ENCODE data around the gene ENTPD6. TPM values are rescaled to one million over a fixed set of nuclear protein-coding genes. Genes with fewer than 3 reads are reported as not detected.
A peak's percentile ranks its signal among the peaks of the same experiment; 100 is the strongest.

The ENTPD6 gene
- total RNA-seq, 1 donor from 2014 or later, result 70.8 TPM

DNA sequence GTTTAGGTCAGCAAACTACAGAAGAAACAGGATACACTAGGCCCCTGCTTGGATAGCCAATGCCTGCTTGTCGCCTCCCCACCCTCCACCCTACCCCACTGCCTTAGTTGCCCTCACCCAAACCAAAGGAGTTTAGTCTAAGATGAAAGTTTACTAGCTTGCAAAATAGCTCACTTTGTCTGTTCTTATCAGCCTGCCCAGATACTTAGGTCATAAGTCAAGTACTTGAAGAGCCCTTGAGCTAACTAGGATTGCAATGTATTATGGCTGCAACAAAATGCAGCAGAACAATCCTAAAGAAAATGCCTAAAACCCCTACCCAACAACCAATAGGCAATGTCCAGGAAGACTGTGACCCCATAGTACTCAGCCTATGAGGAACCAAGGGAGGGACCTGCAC lies 7.3 kb upstream of the ENTPD6 start:
- no peak for DNase-seq

GRCh38 chr20:25191051-25191450 lies 4.5 kb upstream of the ENTPD6 start:
- DNase-seq, result no peak

GRCh38 chr20:25191689-25192088 lies 3.8 kb upstream of the ENTPD6 start:
- no peak for DNase-seq

GRCh38 chr20:25193843-25194242 lies 1.7 kb upstream of the ENTPD6 start:
- no peak for DNase-seq

GRCh38 chr20:25194333-25194972 lies 1.1 kb upstream of the ENTPD6 start:
- no peak for DNase-seq

DNA sequence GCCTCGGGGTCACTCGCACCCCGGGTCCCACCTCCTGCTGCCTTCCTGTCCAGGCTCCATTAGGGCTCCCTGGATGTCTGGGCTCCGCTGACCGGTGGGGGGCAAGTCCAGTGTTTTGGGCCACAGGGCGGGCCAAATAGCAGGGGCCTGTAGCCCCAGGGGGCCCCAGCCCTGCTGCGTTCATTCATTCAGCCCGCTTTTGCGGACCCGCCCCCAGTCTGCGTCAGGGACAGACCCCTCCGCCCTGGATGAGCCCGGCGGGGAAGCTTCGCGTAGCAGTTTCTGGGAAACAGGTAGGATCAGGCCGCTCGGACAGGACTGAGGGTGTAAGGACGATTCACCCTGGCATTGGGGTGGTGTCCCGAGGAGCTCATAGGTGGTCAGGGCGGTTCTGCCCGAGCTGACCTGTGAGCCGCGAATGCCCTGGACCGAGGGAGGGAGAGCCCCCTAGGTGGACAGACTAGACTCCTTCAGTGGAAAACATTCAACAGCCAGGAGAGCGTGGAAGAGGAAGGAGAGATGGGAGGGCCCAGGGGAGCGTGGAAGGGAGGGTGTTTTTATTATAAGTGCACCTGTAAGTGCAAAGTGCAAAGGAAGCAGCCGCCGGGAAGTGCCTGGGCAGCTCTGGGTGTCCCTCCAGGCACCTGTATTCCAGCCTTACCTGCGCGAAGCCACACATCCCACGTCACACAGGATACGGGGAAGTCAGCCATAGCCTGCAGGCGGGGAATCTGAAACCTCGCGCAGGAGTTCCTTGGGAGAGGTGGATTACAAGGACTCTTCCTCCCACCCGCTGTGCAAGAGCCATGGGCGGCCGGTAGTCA lies 662 bp downstream of the ENTPD6 start:
- peak; percentile 33 for DNase-seq

GRCh38 chr20:25196786-25197120 lies 1.2 kb downstream of the ENTPD6 start:
- DNase-seq, result no peak

GRCh38 chr20:25197183-25197869 lies 1.8 kb downstream of the ENTPD6 start:
- DNase-seq, result no peak

GRCh38 chr20:25197870-25198190 lies 2.3 kb downstream of the ENTPD6 start:
- no peak for DNase-seq

GRCh38 chr20:25198663-25199383 lies 3.3 kb downstream of the ENTPD6 start:
- DNase-seq, result no peak

DNA sequence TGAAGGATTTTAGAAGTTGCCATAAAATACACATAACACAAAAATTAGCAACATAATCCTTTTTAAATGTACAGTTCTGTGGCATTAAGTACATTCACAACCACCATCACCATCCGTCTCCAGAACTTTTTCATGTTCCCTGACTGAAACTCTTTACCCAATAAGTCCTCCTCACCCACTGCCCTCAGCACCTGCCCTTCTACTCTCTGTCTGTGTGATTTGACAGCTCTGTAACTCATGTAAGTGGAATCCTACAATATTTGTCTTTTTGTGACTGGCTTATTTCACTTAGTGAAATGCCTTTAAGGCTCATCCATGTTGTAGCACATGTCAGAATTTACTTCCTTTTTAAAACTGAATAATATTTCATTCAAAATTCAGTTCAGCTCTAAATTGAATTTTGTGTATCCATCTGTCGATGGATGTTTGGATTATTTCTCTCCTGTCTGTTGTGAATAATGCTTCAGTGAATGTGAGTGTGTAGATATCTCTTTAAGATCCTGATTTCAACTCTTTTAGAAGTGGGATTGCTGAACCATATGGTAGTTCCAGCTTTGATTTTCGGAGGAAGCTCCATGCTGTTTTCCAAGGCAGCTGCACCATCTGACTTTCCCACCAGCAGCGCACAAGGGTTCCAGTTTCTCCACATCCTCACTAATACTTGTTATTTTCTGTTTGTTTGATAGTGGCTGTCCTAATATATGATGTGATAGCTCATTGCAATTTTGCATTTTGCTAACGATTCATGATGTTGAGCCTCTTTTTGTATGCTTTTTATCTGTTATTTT lies 4.2 kb downstream of the ENTPD6 start:
- no peak for DNase-seq

GRCh38 chr20:25203089-25203488 lies 7.6 kb downstream of the ENTPD6 start:
- DNase-seq, result no peak

DNA sequence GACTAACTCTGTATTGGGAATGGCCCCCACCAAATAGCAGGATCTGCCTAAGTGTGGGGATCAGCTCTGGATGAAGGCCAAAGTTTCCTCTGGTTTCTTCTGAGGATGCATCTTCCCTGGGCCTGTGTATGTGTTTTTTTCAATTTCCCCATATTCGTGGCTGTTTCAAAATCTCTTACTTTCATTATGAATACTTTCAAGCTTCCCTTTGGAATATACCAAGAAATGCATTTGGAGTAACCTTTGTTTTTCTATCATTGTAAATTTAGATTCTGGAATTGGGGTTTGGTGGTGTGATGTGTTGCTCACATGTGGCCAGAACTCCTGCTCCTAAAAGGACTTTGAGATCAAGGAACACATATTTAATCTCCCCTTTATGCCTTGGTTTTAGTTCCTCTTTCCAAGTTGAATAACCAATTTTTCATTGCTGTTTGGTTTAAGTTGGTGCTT lies 8.4 kb downstream of the ENTPD6 start:
- DNase-seq, result no peak

GRCh38 chr20:25204550-25205276 lies 9.2 kb downstream of the ENTPD6 start:
- DNase-seq, result no peak

DNA sequence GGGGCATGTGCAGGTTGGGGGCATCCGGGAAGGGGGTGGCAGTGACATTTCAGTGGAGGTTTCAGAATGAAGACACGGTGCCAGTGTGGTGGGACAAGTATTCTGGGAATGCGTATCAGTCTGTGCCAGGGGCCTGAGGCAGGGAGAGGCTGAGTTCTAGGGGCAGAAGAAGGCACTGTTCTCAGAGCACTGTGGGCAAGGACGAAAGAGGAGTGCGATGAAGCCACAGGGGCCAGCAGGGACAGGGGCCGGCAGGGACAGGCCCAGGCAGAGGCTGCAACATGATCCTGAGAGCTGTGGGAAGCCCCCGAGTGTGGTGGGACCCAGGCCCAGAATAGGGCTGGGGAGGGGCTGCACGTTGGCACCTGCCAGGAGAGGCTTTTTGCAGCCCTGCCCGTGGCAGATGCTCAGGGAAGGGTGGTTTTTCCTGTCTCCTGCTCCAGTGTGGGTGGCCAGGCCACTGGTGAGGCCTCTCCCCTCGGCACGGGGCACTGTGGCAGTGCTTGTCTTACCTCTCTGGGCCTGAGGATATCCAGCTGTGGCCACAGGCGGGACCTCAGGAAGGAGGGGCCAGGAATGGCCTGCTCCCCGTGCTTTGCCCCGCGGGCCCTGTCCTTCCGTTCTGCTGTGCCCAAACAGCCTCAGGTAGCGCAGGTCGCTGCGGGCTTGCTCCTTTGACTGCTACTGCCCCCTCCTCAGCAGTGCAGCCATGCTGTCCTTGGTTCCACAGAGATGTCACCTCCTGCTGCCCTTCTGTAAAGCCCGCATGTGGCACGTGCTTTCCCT lies 10.0 kb downstream of the ENTPD6 start:
- DNase-seq, result no peak

DNA sequence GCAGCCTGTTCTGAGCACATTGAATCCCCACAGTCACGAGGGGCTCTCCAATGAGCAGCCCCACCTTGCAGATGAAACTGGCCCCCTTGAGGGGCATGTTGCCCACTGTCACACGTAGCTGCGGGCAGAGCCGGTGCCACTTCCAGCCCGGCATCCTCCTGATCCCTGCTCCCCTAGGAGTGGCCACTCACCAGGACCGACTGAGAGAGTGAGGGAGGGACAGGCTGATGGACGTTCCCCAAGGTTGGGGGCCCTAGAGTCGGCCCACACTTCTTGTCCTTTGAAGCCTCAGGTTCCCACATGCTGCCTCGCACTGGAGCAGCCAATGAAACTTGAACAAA lies 10.5 kb downstream of the ENTPD6 start:
- no peak for DNase-seq

- DNase-seq, result no peak
Measured at GRCh38 chr20:25206548-25206947, 11.0 kb downstream of the ENTPD6 start.

DNA sequence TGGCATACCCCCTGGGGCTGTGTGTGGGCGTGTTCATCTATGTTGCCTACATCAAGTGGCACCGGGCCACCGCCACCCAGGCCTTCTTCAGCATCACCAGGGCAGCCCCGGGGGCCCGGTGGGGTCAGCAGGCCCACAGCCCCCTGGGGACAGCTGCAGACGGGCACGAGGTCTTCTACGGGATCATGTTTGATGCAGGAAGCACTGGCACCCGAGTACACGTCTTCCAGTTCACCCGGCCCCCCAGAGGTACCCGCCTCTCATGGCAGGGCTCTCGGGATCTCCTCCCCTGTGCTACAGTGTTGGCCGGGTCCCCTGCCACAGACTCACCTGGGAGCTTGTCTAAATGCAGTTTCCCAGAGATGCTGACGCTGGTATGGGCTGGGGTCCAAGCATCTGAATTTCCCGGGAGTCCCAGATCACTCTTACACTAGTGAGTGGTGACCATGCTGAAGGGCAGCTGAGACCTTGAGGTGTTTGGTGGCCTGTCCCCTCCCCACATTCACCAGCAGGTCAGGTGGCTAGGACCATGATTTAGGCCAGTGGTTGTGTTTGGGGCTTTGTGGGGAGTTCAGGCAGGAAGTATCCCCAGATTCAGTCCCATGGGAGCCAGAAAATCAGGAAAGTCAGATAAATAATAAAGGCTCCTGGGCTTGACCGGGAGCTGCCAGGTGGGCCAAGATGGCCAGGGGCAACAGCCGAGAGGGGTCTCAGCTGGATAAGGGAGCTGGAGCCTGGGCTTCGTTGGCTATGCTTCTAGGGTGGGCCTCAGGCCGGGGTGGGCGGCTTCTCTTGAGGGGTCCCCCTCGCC lies 11.8 kb downstream of the ENTPD6 start:
- no peak for DNase-seq

GRCh38 chr20:25207960-25208534 lies 12.5 kb downstream of the ENTPD6 start:
- DNase-seq, result no peak

- no peak for DNase-seq
Measured at GRCh38 chr20:25209400-25209799, 13.9 kb downstream of the ENTPD6 start.
